WTC11 (cell line): ENCODE data around the gene FOXQ1. TPM values are rescaled to one million over a fixed set of nuclear protein-coding genes. Genes with fewer than 3 reads are reported as not detected.

Source experiments
- ATAC-seq: fragments of 200-7000 bp; cut with Tn5 transposase; 2 replicates; pipeline ENCODE4 v1.10.0; 2021; ENCODE audit warnings: mild to moderate bottlenecking, moderate library complexity
- CTCF ChIA-PET: fragments of 300-600 bp; sonication (Branson Sonifier 250); formaldehyde crosslinking; loops from one replicate; lab custom pipeline; 2021; ENCODE audit warnings: antibody characterized with exemption; lab: Charles Lee
- POLR2A ChIA-PET: fragments of 350-600 bp; sonication (Branson Sonifier 250); formaldehyde crosslinking; loops from one replicate; lab custom pipeline; 2021; ENCODE audit warnings: antibody characterized with exemption; lab: Charles Lee
- DNase-seq: peaks from one replicate; pipeline ENCODE4 v3.0.0; 2021; ENCODE audit warnings: low spot score
- H3K27ac Mint-ChIP-seq: 2 replicates; pipeline ENCODE4 v1.8.0; 2021; ENCODE audit warnings: mixed read lengths
- H3K27me3 Mint-ChIP-seq: 2 replicates; pipeline ENCODE4 v1.8.0; 2021; ENCODE audit warnings: low read depth, mild to moderate bottlenecking, moderate library complexity, mixed read lengths
- H3K36me3 Mint-ChIP-seq: 2 replicates; pipeline ENCODE4 v1.8.0; 2021; ENCODE audit warnings: mixed read lengths
- H3K4me1 Mint-ChIP-seq: 2 replicates; pipeline ENCODE4 v1.8.0; 2022; ENCODE audit warnings: mixed read lengths
- H3K4me3 Mint-ChIP-seq: 2 replicates; pipeline ENCODE4 v1.8.0; 2021; ENCODE audit warnings: mild to moderate bottlenecking, moderate library complexity, mixed read lengths
- H3K9me3 Mint-ChIP-seq: 2 replicates; pipeline ENCODE4 v1.8.0; 2021; ENCODE audit warnings: mixed read lengths
- ATF6 ChIP-seq: sonication (generic); formaldehyde crosslinking; IDR thresholded peaks from 2 replicates; pipeline ENCODE4 v1.8.1; 2023; ENCODE audit warnings: mild to moderate bottlenecking, missing genetic modification reagents
- CTCF ChIP-seq: fragments of 200-600 bp; IDR thresholded peaks from 2 replicates; pipeline ENCODE4 v1.8.0; 2022; ENCODE audit warnings: antibody characterized with exemption
- GTF2I ChIP-seq: fragments of 250-450 bp; sonication (Bioruptor Pico); conservative IDR thresholded peaks from 2 replicates; pipeline ENCODE4 v1.4.0; 2021; ENCODE audit warnings: mild to moderate bottlenecking
- HMGA2 ChIP-seq: fragments of 250-450 bp; sonication (Bioruptor Pico); IDR thresholded peaks from 2 replicates; pipeline ENCODE4 v1.4.0; 2021; ENCODE audit warnings: mild to moderate bottlenecking, moderate library complexity
- JUN ChIP-seq: sonication (generic); formaldehyde crosslinking; IDR thresholded peaks from 2 replicates; pipeline ENCODE4 v1.8.0; 2023; ENCODE audit warnings: mild to moderate bottlenecking, missing genetic modification reagents
- NR3C1 ChIP-seq: sonication (generic); formaldehyde crosslinking; conservative IDR thresholded peaks from 2 replicates; pipeline ENCODE4 v1.8.1; 2023; ENCODE audit warnings: low read depth, mild to moderate bottlenecking, missing genetic modification reagents
- OVOL2 ChIP-seq: fragments of 250-450 bp; sonication (Bioruptor Pico); IDR thresholded peaks from 2 replicates; pipeline ENCODE4 v1.9.0; 2021; ENCODE audit warnings: mild to moderate bottlenecking, borderline replicate concordance
- PRDM15 ChIP-seq: sonication (generic); formaldehyde crosslinking; IDR thresholded peaks from 2 replicates; pipeline ENCODE4 v1.8.0; 2022; ENCODE audit warnings: missing genetic modification reagents
- SP1 ChIP-seq: sonication (generic); formaldehyde crosslinking; conservative IDR thresholded peaks from 2 replicates; pipeline ENCODE4 v1.8.1; 2022; ENCODE audit warnings: missing genetic modification reagents
- TCF7 ChIP-seq: sonication (generic); formaldehyde crosslinking; IDR thresholded peaks from 2 replicates; pipeline ENCODE4 v1.8.0; 2022; ENCODE audit warnings: mild to moderate bottlenecking, low read depth, missing genetic modification reagents, moderate library complexity
- ZNF121 ChIP-seq: sonication (generic); formaldehyde crosslinking; IDR thresholded peaks from 2 replicates; pipeline ENCODE4 v1.8.0; 2023; ENCODE audit warnings: missing genetic modification reagents
- ZNF396 ChIP-seq: fragments of 250-450 bp; sonication (Bioruptor Pico); IDR thresholded peaks from 2 replicates; pipeline ENCODE4 v1.8.0; 2021; ENCODE audit warnings: mild to moderate bottlenecking, moderate library complexity, borderline replicate concordance
- ZNF425 ChIP-seq: fragments of 250-450 bp; sonication (Bioruptor Pico); conservative IDR thresholded peaks from 2 replicates; pipeline ENCODE4 v1.9.0; 2021; ENCODE audit warnings: mild to moderate bottlenecking
- total RNA-seq: library from RNA; stranded (reverse); gene quantifications from 3 replicates; pipeline ENCODE4 v1.2.3, GENCODE V29; 2021
- TF ChIP-seq, protein P1 (sequence below): sonication (generic); formaldehyde crosslinking; IDR thresholded peaks from 2 replicates; pipeline ENCODE4 v1.8.1; 2023; ENCODE audit warnings: mild to moderate bottlenecking, missing genetic modification reagents, moderate library complexity
- TF ChIP-seq, protein P2 (sequence below): sonication (generic); formaldehyde crosslinking; IDR thresholded peaks from 2 replicates; pipeline ENCODE4 v1.8.1; 2022; ENCODE audit warnings: low read depth, mild to moderate bottlenecking, moderate library complexity, missing genetic modification reagents, borderline replicate concordance

The FOXQ1 gene
- total RNA-seq, 1 experiment from 2014 or later: 0.35 TPM

DNA sequence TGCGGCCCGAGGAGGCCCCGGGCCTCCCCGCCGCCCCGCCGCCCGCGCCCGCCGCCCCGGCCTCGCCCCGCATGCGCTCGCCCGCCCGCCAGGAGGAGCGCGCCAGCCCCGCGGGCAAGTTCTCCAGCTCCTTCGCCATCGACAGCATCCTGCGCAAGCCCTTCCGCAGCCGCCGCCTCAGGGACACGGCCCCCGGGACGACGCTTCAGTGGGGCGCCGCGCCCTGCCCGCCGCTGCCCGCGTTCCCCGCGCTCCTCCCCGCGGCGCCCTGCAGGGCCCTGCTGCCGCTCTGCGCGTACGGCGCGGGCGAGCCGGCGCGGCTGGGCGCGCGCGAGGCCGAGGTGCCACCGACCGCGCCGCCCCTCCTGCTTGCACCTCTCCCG, 1.5 kb downstream of the FOXQ1 start (continued):
- TF ChIP-seq TCF7 (CRISPR knock-in tag) (no peak), SP1 (no peak), GTF2I (no peak), ZNF396 (CRISPR knock-in tag) (no peak)

DNA sequence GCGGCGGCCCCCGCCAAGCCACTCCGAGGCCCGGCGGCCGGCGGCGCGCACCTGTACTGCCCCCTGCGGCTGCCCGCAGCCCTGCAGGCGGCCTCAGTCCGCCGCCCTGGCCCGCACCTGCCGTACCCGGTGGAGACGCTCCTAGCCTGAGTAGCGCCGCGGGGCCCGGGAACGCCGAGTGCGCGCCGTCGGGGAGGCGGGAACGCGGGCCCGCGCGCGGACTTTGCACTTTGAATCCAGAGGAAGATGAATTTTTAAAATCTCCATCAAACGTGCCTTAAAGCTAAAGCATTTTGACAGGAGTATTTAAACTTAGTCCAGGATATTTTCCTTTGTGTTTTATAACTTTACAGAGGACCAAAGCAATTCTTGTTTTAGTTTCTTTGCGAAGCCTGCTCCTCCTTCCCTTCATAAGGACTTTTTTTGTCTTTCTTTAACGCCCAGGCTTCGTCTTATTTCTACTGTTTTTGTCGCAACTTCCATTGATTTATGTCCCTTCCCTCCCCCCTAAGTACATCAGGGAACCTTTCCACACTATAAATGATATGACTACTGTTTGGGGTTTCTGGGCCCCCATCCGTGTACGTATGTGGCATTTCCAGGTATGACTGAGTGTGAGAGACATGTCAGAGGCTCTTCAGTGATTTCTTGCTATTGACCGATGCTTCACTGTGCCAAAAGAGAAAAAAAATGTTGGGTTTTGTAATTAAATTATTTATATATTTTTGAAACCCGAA, 2.0 kb downstream of the FOXQ1 start:
- TF ChIP-seq, protein P1, sequence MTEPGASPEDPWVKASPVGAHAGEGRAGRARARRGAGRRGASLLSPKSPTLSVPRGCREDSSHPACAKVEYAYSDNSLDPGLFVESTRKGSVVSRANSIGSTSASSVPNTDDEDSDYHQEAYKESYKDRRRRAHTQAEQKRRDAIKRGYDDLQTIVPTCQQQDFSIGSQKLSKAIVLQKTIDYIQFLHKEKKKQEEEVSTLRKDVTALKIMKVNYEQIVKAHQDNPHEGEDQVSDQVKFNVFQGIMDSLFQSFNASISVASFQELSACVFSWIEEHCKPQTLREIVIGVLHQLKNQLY (CRISPR knock-in tag): no peak
- TF ChIP-seq PRDM15: no peak
- TF ChIP-seq NR3C1: no peak
- TF ChIP-seq, protein P2, sequence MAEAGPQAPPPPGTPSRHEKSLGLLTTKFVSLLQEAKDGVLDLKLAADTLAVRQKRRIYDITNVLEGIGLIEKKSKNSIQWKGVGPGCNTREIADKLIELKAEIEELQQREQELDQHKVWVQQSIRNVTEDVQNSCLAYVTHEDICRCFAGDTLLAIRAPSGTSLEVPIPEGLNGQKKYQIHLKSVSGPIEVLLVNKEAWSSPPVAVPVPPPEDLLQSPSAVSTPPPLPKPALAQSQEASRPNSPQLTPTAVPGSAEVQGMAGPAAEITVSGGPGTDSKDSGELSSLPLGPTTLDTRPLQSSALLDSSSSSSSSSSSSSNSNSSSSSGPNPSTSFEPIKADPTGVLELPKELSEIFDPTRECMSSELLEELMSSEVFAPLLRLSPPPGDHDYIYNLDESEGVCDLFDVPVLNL (CRISPR knock-in tag): no peak
- peak; percentile 52 for TF ChIP-seq CTCF
- TF ChIP-seq ZNF425 (CRISPR knock-in tag): no peak
- H3K4me1 Mint-ChIP-seq: peaks cover 35% of the 10 kb centered on the region
- DNase-seq: peak; percentile 75
- H3K27ac Mint-ChIP-seq: no peak overlapping the region
- peaks cover 87% of the 10 kb centered on the region for H3K27me3 Mint-ChIP-seq
- peak overlapping the region; percentile 62 for H3K4me3 Mint-ChIP-seq
- ChIA-PET POLR2A (no interaction called here), CTCF (interaction anchor here (1.1 to 3.9 kb wide), 3 partner anchors 45 to 238 kb away, joined by 3 to 24 read pairs (median 9); no protein-coding TSS in a partner anchor)
- no peaks in the 10 kb centered on the region for H3K9me3 Mint-ChIP-seq
- H3K36me3 Mint-ChIP-seq: peaks cover 2% of the 10 kb centered on the region; the same call in 1 of the 2 replicates
- ATAC-seq: peak; percentile 58

DNA sequence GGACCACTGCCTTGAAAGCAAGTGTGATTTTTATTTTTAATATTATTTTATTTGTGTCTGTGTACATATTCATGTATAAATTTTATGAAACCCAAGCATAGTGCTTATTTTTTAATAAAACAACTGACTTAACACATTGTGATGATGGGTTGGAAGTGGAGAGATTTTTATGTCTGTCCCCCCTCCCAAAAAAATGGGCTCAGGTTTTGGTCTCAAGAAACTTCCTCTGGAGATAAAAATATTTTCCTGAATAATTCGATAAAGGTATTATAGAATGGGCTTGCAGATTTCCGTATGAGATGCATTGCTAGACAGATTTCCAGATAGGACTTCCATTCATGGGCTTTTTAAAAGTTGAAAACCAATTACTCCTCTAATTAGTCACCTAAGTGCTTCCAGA, 2.7 kb downstream of the FOXQ1 start:
- peaks cover 80% of the 10 kb centered on the region for H3K27me3 Mint-ChIP-seq
- no peak for ATAC-seq
- ChIA-PET POLR2A (no interaction called here), CTCF (no interaction called here)
- no peaks in the 10 kb centered on the region for H3K9me3 Mint-ChIP-seq
- no peak overlapping the region for H3K27ac Mint-ChIP-seq
- H3K4me1 Mint-ChIP-seq: peaks cover 35% of the 10 kb centered on the region
- H3K36me3 Mint-ChIP-seq: peaks cover 2% of the 10 kb centered on the region; the same call in 1 of the 2 replicates
- no peak for DNase-seq
- H3K4me3 Mint-ChIP-seq: no peak overlapping the region
- TF ChIP-seq HMGA2 (CRISPR knock-in tag): no peak
- no peak for TF ChIP-seq JUN (CRISPR knock-in tag)
- TF ChIP-seq GTF2I: no peak
- no peak for TF ChIP-seq ATF6
- TF ChIP-seq ZNF121 (CRISPR knock-in tag): no peak
- TF ChIP-seq OVOL2: no peak
- TF ChIP-seq ZNF425 (CRISPR knock-in tag): no peak
